GM18526 (cell line): Measurements from ENCODE around the gene MYEOV.

ENCODE experiments used
- POLR2A ChIP-seq: IDR thresholded peaks from 3 replicates; pipeline ENCODE4 v1.6.1; 2011; ENCODE audit not compliant: insufficient read length; ENCODE audit errors: extremely low read depth

The MYEOV gene

GRCh38 chr11:69293819-69294505 lies at the start of gene MYEOV:
Gene MYEOV, plus strand, starts transcription at chr11:69294155. Its CDS starts 1,200 bp downstream, at chr11:69295355.
- TF ChIP-seq POLR2A: no peak

DNA sequence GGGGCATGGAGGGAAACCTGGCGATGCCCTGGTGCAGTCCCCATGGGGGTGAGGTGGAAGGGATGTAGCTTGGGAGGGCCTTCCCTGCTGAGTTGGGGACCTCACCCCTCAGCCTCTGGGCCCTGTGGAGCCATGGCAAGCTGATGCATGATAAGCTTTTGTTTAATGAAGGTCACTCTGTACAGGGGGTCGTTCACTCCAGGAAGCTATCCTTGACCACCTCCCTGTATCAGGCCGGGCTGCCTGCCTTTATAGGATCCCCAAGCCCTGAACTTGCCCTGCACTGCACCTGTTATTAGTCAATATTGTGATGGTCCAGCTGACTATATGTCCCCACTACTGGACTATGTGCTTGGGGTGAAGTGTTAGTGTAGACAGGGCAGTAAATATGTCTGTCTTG lies 49.7 kb upstream of the MYEOV start:
- no peak for TF ChIP-seq POLR2A

- no peak for TF ChIP-seq POLR2A
These were observed 48.9 kb upstream of the MYEOV start for GRCh38 chr11:69245041-69245440.

DNA sequence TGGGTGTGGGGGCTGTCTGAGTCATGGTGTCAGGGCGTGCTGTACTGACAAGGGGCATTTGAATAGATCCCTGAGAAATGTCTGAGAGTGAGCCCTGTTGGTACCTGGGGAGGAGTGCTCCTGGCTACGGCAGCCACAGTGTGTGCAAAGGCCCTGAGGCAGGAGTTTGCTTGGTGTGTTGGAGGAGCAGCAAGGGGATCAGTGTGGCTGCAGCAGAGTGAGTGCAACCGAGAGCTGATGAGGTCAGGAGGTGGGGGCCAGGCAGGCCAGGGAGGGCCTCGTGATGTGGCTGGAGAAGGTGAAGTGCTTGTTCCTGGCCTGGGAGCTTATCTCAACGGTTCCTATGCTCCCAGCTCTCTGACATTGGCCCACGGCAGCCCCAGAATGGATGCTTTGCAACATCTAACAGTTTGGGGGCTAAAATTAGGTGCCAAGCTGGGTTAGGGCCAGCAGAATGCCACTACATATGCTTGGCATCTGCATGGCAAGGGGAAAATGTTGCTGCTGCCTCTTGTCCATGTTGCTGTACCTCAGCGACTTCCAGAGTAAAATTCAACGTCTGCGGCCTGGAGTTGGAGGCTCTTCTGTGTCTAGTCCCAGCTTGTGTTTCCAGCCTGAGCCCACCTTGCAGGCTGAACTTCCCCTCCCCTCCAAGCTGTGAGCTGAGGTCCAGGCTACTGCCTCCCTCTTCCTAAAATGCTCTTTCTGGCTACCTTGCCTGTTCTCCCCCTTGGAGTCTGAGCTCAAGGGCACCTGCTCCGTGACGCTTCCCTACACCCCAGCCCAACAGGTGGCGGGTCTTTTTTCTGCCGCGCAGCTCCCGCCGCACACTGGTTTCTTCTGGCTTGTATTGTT lies 48.2 kb upstream of the MYEOV start:
- no peak for TF ChIP-seq POLR2A

- no peak for TF ChIP-seq POLR2A
These were observed 44.4 kb upstream of the MYEOV start for GRCh38 chr11:69249311-69250185.

- no peak for TF ChIP-seq POLR2A
These were observed 43.5 kb upstream of the MYEOV start for GRCh38 chr11:69250186-69251056.

GRCh38 chr11:69251057-69251393 lies 42.9 kb upstream of the MYEOV start:
- no peak for TF ChIP-seq POLR2A

GRCh38 chr11:69251639-69252489 lies 42.1 kb upstream of the MYEOV start:
- no peak for TF ChIP-seq POLR2A

- no peak for TF ChIP-seq POLR2A
These were observed 41.5 kb upstream of the MYEOV start for GRCh38 chr11:69252490-69252837.

DNA sequence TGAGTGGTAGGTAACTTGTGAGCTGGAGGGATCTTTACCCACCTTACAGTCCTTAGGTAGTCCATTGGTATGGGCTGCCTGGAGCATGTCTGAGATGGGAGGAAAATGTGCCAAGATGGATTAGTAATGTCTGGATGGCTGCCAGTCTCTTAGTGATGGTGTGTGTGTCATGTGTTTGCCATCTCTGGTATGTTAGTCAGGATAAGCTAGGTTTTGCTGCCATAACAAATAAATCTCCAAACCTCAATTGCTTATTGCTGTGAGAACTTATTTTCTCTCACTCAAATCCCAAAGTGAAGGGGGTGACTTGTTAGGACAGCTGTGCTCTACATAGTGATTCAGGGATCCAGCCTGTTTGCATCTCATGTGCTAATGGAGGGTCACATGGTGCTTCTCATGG lies 40.9 kb upstream of the MYEOV start:
- no peak for TF ChIP-seq POLR2A

GRCh38 chr11:69257134-69257533 lies 36.8 kb upstream of the MYEOV start:
- no peak for TF ChIP-seq POLR2A

DNA sequence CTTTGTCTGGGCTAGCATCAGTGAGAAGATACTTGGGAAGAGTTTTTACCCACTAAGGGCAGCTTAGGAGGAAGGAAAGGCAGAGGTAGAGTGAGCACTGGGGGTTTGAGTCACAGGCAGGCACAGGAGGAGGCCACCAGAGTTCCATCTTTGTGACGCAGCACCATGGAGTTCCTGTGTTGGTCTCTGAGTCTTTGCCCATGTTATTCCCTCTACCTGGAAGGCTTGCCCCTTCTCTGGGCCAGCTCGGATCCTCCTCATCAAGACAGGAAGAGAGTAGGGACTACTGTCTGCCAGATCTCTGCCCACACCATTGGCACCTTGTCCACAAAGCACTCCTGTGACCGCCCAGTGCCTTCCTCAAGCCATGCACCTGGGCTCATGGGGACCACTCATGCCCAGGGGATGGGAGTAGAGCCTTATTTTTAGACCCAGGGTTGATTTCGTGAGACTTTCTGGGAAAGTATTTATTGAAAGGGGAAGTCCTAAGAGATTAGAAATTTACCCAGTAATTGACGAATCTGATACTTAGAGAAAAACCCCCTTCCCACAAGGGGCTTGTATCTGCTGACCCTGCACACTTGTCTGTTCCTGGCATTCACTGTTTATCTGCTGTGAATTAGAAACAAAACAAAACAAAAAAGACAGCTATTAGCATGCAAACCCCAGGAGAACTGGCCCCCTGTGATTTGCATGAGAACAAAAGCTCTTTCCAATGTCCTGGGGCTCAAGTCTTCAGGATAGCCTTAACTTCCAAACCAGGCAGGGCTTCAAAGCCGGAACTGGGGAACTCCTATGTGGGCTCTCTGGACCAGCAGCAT lies 35.9 kb upstream of the MYEOV start:
- TF ChIP-seq POLR2A: no peak

GRCh38 chr11:69259096-69259495 lies 34.9 kb upstream of the MYEOV start:
- TF ChIP-seq POLR2A: no peak
